HG03039 (cell line): ENCODE measurements around the gene PTPRM.
A peak's percentile ranks its signal among the peaks of the same experiment; 100 is the strongest.

Experiments used
- ATAC-seq: cut with Tn5 transposase; IDR thresholded peaks from one replicate; pipeline ENCODE4 v1.9.1; 2021; ENCODE audit warnings: mild to moderate bottlenecking, moderate library complexity; ENCODE audit not compliant: unreplicated experiment

Gene PTPRM

GRCh38 chr18:8254654-8255053, 687.5 kb downstream of the PTPRM start:
- ATAC-seq: no peak

GRCh38 chr18:8257851-8258434, 690.8 kb downstream of the PTPRM start:
- ATAC-seq: no peak

- no peak for ATAC-seq
Observed at GRCh38 chr18:8260319-8260718, 693.2 kb downstream of the PTPRM start.

DNA sequence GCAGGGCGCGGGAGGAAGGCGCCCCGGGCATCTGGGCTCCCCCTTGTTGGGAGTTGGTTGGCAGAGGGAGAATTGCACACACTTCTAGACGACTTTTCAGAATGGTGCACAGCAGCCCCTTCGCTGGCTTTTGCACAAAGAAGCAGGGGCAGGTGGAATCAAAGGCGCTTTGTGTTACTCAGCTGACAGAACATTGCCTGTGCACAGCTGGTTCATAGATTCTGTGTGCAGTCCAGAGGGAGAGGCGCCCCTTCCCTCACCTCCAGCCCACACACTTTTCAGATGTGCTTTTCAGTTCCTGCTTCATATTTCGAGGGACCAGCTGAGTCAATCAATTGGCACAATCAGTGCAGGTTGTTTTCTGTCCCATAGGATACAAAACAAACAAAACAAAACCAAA, 693.7 kb downstream of the PTPRM start:
- ATAC-seq: peak; percentile 53

- no peak for ATAC-seq
Observed at GRCh38 chr18:8261651-8262091, 694.6 kb downstream of the PTPRM start.

GRCh38 chr18:8262221-8262620, 695.1 kb downstream of the PTPRM start:
- ATAC-seq: no peak

DNA sequence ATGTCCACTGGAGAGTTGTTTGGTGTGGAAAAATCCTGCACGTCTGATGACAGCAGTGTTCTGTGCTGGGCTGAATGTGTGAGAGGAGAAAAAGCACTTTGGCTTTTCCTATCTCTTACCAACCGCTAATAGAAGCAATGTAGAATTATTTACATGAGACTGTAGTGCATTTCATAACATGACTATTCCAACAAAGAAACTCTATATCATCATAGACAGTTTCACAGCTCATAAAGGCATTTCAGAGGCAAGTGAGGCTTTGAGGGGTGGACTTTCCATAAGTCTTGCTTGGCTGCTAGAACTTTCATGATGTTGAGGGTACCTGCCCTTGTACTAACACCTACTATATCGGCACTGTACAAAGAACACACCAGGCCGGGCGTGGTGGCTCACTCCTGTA, 697.0 kb downstream of the PTPRM start:
- ATAC-seq: no peak

DNA sequence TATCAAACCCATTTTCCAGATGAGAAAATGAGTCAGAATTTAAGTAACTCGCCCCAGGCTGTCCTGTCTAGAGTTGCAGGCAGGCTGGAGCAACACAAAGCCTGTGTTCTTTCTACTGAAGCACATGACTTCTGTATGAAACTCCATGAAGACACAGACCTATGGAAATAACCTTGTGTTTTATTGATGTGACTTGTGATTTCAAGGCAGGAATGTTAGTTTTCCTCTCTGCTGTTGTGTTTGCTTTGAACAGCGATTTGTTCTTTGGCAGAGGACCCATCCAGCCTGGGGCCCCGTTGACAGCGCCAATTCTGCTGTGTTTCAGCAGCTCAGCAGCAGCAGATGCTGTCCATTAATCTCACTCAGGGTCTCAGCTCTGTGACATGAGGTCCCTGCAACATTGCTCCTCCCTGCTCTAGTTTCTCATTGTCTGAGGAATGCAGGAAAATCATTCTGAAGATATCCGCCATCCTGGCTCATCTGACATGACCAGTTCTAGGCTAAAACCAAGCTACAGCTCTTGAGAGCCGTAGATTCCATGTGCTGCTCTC, 697.8 kb downstream of the PTPRM start:
- no peak for ATAC-seq

GRCh38 chr18:8272254-8272653, 705.1 kb downstream of the PTPRM start:
- ATAC-seq: no peak

DNA sequence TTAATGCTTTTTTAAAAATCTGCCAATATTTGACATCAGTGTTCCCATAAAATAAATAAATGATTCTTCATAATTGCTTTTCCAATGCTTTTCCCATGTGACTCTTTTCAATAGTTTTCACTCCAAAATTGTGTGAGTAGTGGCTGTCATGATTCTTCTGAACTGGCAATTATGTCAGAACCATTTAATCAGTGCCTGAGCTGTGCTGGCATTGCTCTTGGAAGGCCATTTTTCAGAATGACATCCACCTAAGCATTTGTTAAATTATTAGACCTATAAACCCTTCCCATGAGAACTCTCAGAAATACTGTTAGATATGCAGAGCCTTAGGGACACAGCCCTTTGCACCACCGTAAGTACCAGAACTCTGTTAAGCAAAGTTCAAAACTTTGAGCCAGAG, 707.3 kb downstream of the PTPRM start:
- no peak for ATAC-seq

- no peak for ATAC-seq
Observed at GRCh38 chr18:8276406-8276805, 709.3 kb downstream of the PTPRM start.

DNA sequence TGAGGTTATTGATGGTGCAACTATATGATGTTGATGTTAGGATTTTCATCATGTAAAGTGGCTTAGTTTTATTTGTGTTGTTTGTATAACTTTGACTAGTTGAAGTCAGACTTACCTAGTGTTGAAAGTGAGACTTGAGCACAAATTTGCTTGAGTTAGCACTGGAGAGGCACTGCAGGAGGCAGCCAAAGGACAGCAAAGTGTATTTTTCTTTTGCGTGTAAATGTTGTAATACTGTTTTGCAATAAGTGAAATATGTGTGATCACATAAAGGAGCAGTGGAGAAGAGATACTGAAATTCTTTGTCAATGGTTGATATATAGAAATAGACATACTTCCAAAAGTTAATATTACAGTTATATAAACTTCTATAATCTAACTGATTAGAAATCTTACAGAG, 710.2 kb downstream of the PTPRM start:
- ATAC-seq: no peak

DNA sequence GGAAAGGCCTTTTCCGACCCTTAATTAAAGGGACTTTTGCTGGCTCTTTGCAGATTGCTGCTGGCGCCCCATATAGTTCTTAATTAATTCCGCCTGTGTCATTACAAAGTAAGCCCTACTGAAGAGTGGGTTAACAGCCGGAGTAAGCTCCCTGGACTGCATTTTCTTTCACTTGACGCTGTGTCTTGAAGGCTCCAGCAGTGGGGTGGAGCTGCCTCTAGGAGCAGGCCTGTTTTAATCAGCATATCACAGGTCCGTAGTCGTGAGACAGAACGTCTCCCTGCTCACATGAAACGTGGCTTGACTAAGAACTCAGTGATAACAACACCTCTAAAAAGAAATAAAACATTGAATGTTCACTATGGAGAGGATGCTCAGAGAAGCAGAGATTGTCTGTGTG, 712.2 kb downstream of the PTPRM start:
- ATAC-seq: no peak

DNA sequence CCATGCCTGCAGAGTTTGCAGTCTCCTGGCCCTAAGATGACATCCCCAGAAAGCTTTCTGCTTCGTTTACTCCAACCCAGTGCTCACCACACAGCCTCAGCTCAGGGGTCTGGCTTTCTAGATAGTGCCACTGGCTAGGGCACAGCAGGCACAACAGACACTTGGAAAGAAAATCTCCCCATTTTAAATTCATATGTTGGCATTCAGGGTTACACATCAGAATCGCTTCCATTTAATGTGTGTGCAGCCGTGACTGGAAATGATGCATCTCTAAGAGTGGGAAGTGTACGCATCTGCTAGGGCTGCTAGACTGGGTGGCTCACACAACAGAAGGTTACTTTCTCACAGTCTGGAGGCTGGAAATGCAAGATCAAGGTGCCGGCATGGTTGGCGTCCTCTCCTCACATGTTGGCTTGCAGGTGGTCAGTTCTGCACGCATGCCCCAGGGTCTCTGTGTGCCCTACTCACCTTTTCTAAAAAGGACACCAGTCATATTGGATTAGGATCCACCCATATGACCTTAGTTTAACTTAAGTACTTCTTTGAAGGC, 712.7 kb downstream of the PTPRM start:
- no peak for ATAC-seq

DNA sequence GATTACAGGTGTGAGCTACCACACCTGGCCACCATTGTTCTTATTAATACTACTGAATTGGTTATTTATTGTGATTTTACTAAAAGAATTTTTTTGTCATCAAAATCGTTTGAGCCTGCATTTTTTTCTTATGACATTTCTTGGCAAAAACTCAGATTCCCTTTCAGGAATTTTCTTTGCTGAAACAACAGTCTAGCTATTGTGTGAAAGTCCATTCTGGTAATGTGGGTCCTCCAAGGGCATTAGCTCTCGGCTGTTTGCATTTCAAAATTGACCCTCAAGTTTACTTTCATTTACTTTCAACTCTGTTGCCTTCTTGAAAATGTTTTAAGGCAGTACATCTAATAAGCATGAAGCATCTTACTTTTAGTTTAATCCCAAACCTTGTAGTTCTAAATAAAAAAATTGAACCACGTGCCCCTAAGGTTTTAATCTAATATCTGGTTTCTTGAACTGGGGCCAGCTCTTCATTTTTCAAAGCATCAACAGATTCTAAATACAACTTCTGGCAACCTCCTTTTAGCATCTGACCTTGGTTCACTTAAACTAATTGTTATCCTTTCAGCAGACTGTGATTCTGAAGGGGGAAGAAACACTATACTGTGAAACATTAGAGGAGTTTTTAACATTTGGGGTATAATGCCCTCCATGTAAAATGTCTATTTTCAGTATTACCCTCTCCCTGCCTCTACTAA, 716.9 kb downstream of the PTPRM start:
- no peak for ATAC-seq

DNA sequence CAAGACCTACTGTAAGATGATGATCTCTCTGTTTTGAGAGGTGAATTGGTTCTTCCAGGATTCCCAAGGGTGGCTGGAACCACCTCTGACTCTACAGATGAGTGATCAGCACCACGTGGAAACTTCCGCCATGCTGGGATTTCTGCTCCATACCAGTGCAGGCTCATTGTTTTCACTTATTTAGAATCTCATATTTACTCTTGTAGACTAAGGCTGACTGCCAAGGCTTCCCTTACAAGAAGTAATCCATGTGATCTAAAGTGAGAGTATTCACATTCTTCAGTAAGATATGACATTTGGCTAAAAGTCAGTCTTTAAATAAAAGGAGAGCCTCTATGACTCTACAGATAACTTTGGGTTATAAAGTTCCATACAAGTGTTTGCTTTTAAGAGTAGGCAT, 719.2 kb downstream of the PTPRM start:
- no peak for ATAC-seq

DNA sequence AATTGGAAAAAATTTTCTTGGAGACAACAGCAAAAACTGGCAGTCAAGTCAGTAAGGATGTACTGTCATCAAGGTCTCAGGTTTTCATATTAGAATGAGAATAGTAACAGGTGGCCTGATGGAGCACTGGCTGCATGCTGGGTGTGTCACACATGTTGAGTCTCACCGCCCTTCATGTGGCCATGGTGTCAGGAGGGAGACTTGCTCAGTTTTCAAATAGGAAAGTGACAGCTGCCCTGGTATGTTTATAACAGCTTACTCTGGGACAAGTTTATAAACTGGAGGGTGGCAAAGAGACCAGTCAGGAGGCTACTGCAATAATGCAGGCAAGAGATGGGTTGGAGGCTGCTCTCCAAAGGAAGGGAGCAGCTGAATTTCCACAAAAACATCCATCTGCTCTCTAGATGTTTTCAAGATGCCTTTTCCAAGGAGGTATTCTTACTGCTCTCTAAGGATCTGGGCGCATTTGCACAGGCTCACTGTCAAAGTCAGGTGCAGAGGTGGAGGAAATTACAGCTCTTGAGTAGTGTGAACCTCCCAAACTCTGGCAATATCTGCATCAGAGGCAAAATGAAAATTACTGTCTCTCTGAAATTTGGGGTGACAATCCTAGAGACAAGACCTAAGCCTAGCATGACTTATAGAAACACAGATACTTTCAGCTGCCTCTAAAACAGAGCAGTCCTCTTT, 720.2 kb downstream of the PTPRM start:
- ATAC-seq: no peak

- ATAC-seq: no peak
Observed at GRCh38 chr18:8288472-8289195, 721.5 kb downstream of the PTPRM start.

DNA sequence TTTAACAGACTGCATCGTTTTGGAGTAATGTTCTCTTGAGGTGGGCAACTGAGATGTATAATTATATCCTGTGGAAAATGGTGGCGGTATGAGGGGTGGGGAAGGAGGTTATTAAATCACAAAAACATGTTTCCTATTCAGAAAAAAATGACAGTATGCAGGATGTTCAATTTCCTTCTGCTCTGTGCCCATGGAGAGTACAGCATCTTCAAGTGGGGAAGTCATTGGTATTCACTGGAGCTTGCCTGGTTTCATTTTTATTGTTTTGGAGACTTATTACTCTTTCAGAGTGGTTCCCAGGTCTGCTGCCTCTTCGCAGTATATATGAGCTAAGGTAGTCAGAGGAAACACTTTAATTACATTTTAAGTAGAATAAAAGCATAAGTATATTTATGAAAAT, 723.3 kb downstream of the PTPRM start:
- ATAC-seq: no peak

- ATAC-seq: no peak
Observed at GRCh38 chr18:8290913-8291312, 723.8 kb downstream of the PTPRM start.

- no peak for ATAC-seq
Observed at GRCh38 chr18:8293184-8293583, 726.1 kb downstream of the PTPRM start.
